ENCODE measurements around the gene ERBIN. TPM values are rescaled to one million over a fixed set of nuclear protein-coding genes. Genes with fewer than 3 reads are reported as not detected.

Gene ERBIN
- total RNA-seq, 1 experiment from 2014 or later: 143 TPM

DNA sequence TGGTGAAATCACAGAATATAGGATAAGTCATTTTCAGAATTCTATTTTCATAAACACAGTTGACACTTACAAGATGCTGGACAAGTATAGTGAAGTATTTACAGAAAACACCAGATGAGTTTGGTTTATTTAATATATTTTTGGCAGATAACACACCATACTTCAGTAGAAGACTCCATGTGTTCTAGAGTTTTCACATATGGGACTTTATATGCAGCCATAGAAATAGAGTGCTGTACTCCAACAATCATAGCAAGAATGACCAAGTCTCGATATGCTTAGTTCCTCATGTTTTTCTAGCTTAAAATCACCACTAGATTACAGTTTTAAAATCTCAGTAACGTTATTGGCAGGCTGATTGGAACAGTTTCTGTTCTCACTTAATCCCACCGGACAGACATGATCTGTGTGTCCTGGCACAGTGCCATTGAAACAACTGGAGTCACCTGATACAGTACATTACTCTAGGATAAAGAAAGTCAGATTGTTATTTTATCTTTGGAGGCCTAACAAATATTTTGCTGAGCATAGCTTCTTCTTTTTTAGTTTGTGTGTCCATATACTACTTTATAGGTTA lies 45.8 kb upstream of the ERBIN start:
- CTCF ChIA-PET: no interaction called here
- TF ChIP-seq EZH2 (IDR thresholded peaks at IDR 0.05; ENCODE audit: low read depth): no peak
- TF ChIP-seq, protein P1, sequence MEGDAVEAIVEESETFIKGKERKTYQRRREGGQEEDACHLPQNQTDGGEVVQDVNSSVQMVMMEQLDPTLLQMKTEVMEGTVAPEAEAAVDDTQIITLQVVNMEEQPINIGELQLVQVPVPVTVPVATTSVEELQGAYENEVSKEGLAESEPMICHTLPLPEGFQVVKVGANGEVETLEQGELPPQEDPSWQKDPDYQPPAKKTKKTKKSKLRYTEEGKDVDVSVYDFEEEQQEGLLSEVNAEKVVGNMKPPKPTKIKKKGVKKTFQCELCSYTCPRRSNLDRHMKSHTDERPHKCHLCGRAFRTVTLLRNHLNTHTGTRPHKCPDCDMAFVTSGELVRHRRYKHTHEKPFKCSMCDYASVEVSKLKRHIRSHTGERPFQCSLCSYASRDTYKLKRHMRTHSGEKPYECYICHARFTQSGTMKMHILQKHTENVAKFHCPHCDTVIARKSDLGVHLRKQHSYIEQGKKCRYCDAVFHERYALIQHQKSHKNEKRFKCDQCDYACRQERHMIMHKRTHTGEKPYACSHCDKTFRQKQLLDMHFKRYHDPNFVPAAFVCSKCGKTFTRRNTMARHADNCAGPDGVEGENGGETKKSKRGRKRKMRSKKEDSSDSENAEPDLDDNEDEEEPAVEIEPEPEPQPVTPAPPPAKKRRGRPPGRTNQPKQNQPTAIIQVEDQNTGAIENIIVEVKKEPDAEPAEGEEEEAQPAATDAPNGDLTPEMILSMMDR (conservative IDR thresholded peaks at IDR 0.05): no peak

DNA sequence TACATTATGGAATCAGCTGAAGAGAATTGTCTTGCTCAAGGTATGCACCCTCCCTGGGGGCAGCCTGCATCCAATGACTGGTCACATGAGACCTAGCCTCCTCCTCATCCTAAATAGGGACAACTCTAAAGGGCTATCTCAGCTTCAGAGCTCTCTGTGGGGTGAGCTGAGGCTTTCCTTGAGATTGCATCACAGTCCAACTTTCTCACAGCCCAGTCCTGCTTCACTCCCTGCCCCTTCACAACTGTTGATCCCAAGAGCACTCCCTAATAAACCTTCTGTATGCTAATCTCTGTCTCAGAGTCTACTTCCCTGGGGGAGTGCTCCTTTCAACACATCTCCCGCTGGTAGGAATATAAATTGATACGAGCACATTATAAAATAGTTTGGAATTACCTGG lies 44.1 kb upstream of the ERBIN start:
- CTCF ChIA-PET: no interaction called here
- DNase-seq: no peak
- peaks cover 35% of the 10 kb centered on the region for H3K4me1 ChIP-seq (replicated peaks; ENCODE audit: insufficient read depth)
- H3K4me2 ChIP-seq: no peak overlapping the region
- no peak overlapping the region for H3K4me3 ChIP-seq
- peaks cover 12% of the 10 kb centered on the region for H3F3A ChIP-seq (ENCODE audit: insufficient read depth, low read depth)
- intact Hi-C loops (cut with micrococcal nuclease; ENCODE audit: unreplicated experiment): no loop called here
- POLR2A ChIA-PET (ENCODE audit: unreplicated experiment): no interaction called here
- H3K79me2 ChIP-seq (ENCODE audit: low read depth): no peaks in the 10 kb centered on the region
- H3K9me3 ChIP-seq (ENCODE audit: insufficient read depth, low read depth): peaks cover 17% of the 10 kb centered on the region; the same call in 1 of the 2 replicates
- H4K20me1 ChIP-seq (ENCODE audit: insufficient read depth): no peaks in the 10 kb centered on the region
- no peaks in the 10 kb centered on the region for H3K9me2 ChIP-seq (ENCODE audit: insufficient read depth)
- H3K36me3 ChIP-seq (ENCODE audit: low read depth): no peaks in the 10 kb centered on the region
- no peak overlapping the region for H3K27ac ChIP-seq
- H2AFZ ChIP-seq: no peak overlapping the region
- no peaks in the 10 kb centered on the region for H3K27me3 ChIP-seq (ENCODE audit: insufficient read depth, low read depth)
- TF ChIP-seq, protein P1 (conservative IDR thresholded peaks at IDR 0.05): no peak
- TF ChIP-seq EZH2 (IDR thresholded peaks at IDR 0.05; ENCODE audit: low read depth): no peak
- BruUV-seq (replicated peaks): no TSS peak

More for the DNA sequence above, 45.8 kb upstream of the ERBIN start:
- Histone ChIP-seq H3K4me3 (no peak overlapping the region), H3K4me2 (no peak overlapping the region), H3K27ac (no peak overlapping the region; the same call in 1 of the 2 replicates), H3K9me3 (ENCODE audit: insufficient read depth, low read depth) (peaks cover 18% of the 10 kb centered on the region; the same call in 1 of the 2 replicates), H2AFZ (no peak overlapping the region), H3K36me3 (ENCODE audit: low read depth) (no peaks in the 10 kb centered on the region), H3K9me2 (ENCODE audit: insufficient read depth) (no peaks in the 10 kb centered on the region), H3F3A (ENCODE audit: insufficient read depth, low read depth) (no peaks in the 10 kb centered on the region; the same call in none of the 2 replicates), H3K27me3 (ENCODE audit: insufficient read depth, low read depth) (no peaks in the 10 kb centered on the region), H3K4me1 (replicated peaks; ENCODE audit: insufficient read depth) (peaks cover 20% of the 10 kb centered on the region), H3K79me2 (ENCODE audit: low read depth) (no peaks in the 10 kb centered on the region), H4K20me1 (ENCODE audit: insufficient read depth) (no peaks in the 10 kb centered on the region)
- POLR2A ChIA-PET (ENCODE audit: unreplicated experiment): interaction anchor here (0.7 kb wide), 1 partner anchor 19 kb away, joined by 9 read pairs; no protein-coding TSS in a partner anchor
- DNase-seq: no peak
- BruUV-seq (replicated peaks): no TSS peak
- intact Hi-C loops (cut with micrococcal nuclease; ENCODE audit: unreplicated experiment): no loop called here

DNA sequence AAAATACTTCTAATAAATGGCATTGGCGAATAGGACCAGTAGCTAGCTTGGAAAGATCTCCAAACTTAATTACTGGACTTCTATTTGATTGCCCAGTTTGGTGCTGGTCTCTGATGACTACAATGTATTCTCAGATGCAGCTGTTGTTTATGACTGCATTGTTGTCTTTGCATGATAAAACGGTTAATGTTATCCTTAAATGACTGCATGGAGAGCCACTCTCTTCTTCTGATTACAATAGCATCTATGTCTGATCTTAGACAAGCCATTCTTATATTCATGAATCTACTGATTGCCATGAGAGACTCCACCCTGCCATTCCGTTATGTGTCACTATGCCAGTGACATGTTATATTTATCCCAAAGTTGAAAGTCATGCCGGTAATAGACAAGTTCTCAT lies 42.9 kb upstream of the ERBIN start:
- POLR2A ChIA-PET (ENCODE audit: unreplicated experiment): no interaction called here
- CTCF ChIA-PET: no interaction called here
- no peaks in the 10 kb centered on the region for H3K27me3 ChIP-seq (ENCODE audit: insufficient read depth, low read depth)
- no peaks in the 10 kb centered on the region for H4K20me1 ChIP-seq (ENCODE audit: insufficient read depth)
- no peak overlapping the region for H3K4me3 ChIP-seq
- no TSS peak for BruUV-seq (replicated peaks)
- peaks cover 12% of the 10 kb centered on the region for H3F3A ChIP-seq (ENCODE audit: insufficient read depth, low read depth)
- H3K36me3 ChIP-seq (ENCODE audit: low read depth): no peaks in the 10 kb centered on the region
- no peak overlapping the region for H2AFZ ChIP-seq
- H3K4me2 ChIP-seq: no peak overlapping the region
- no peaks in the 10 kb centered on the region for H3K9me2 ChIP-seq (ENCODE audit: insufficient read depth)
- intact Hi-C loops (cut with micrococcal nuclease; ENCODE audit: unreplicated experiment): no loop called here
- peaks cover 37% of the 10 kb centered on the region for H3K4me1 ChIP-seq (replicated peaks; ENCODE audit: insufficient read depth)
- TF ChIP-seq, protein P1 (conservative IDR thresholded peaks at IDR 0.05): no peak
- no peak for TF ChIP-seq EZH2 (IDR thresholded peaks at IDR 0.05; ENCODE audit: low read depth)
- DNase-seq: no peak
- H3K79me2 ChIP-seq (ENCODE audit: low read depth): no peaks in the 10 kb centered on the region
- no peak overlapping the region for H3K27ac ChIP-seq
- H3K9me3 ChIP-seq (ENCODE audit: insufficient read depth, low read depth): 0 out of 2 replicates have a peak, but pooled peaks cover 7% of the 10 kb centered on the region

Data from PC-9 (cell line).